GM13977 (cell line): ENCODE data around the gene TBC1D24.

Source experiments
- DNase-seq: peaks from one replicate; pipeline ENCODE4 v3.0.0; 2012; ENCODE audit warnings: low spot score
- in situ Hi-C: fragments of 300-500 bp; cut with MboI; formaldehyde crosslinking; loops from one replicate; pipeline ENCODE4 v1.12.0; 2022; ENCODE audit warnings: low sequenced_read_pairs, low pct_unique_long_range_greater_than_20kb, mixed read lengths, inconsistent platforms; ENCODE audit not compliant: unreplicated experiment
- TF ChIP-seq, protein P1 (sequence below): IDR thresholded peaks from 2 replicates; pipeline ENCODE4 v1.5.1; 2012; ENCODE audit warnings: mild to moderate bottlenecking, control low read depth; ENCODE audit not compliant: insufficient read depth; ENCODE audit errors: extremely low read depth, missing control alignments

TBC1D24 gene

DNA sequence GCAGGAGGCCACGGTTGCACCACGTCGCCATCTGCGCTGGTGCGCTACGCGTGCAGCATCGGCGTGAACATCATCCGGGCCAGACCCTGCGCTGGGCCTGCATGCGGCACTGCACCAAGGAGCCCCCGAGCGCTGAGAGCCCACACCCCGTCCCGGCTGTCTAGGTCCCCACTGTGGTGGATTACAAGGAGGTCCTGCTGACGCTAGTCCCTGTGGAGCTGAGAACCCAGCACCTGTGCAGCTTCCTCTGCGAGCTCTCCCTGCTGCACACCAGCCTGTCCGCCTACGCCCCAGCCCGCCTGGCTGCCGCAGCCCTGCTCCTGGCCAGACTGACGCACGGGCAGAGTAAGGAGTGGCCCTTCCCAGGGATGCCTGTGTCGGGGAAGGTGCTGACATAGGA, 25.8 kb upstream of the TBC1D24 start:
- TF ChIP-seq, protein P1, sequence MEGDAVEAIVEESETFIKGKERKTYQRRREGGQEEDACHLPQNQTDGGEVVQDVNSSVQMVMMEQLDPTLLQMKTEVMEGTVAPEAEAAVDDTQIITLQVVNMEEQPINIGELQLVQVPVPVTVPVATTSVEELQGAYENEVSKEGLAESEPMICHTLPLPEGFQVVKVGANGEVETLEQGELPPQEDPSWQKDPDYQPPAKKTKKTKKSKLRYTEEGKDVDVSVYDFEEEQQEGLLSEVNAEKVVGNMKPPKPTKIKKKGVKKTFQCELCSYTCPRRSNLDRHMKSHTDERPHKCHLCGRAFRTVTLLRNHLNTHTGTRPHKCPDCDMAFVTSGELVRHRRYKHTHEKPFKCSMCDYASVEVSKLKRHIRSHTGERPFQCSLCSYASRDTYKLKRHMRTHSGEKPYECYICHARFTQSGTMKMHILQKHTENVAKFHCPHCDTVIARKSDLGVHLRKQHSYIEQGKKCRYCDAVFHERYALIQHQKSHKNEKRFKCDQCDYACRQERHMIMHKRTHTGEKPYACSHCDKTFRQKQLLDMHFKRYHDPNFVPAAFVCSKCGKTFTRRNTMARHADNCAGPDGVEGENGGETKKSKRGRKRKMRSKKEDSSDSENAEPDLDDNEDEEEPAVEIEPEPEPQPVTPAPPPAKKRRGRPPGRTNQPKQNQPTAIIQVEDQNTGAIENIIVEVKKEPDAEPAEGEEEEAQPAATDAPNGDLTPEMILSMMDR = no peak
- DNase-seq = no peak
- in situ Hi-C loops = loop anchor here (10.0 kb wide), 1 partner anchor 46 kb away; no protein-coding TSS in a partner anchor

- TF ChIP-seq, protein P1 = no peak
- in situ Hi-C loops = no loop called here
- DNase-seq = no peak
Measured at GRCh38 chr16:2450535-2450934, 24.4 kb upstream of the TBC1D24 start.

- TF ChIP-seq, protein P1 = no peak
- in situ Hi-C loops = no loop called here
Measured at GRCh38 chr16:2450975-2451381, 23.9 kb upstream of the TBC1D24 start.

GRCh38 chr16:2451851-2452320, 23.0 kb upstream of the TBC1D24 start:
- TF ChIP-seq, protein P1 = no peak
- in situ Hi-C loops = no loop called here
- no peak for DNase-seq

More at GRCh38 chr16:2450975-2451381, 23.9 kb upstream of the TBC1D24 start:
- DNase-seq = no peak

DNA sequence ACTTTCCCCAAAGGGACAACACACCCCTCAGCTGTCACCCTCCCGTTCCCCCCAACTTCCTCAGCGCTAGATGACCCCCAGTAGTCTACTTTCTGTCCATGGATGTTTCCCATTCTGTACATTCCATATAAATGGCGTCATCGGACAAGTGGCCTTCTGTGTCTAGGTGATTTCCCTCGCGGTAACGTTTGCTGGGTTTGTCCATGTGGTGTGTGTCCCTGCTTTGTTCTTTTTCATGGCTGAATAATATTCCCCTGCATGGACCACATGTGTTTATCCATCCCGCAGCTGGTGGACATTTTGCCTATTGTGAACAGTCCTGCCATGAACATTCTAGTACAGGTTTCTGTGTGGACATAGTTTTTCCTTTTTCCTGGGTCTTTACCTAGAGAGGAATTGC, 22.3 kb upstream of the TBC1D24 start:
- in situ Hi-C loops = no loop called here
- DNase-seq = no peak
- TF ChIP-seq, protein P1 = no peak

GRCh38 chr16:2455081-2455845, 19.7 kb upstream of the TBC1D24 start:
- in situ Hi-C loops = no loop called here
- TF ChIP-seq, protein P1 = no peak
- DNase-seq = no peak
